GM21367 (cell line): Measurements from ENCODE around the gene CLBA1.
"Not testable (repeated sequence)": the region's sequence is repeated elsewhere in the genome, so short reads cannot be mapped to it uniquely, and the experiment has no call there.

ENCODE experiments used
- ATAC-seq: cut with Tn5 transposase; IDR thresholded peaks from one replicate; pipeline ENCODE4 v1.9.1; 2021; ENCODE audit not compliant: unreplicated experiment

Gene CLBA1

DNA sequence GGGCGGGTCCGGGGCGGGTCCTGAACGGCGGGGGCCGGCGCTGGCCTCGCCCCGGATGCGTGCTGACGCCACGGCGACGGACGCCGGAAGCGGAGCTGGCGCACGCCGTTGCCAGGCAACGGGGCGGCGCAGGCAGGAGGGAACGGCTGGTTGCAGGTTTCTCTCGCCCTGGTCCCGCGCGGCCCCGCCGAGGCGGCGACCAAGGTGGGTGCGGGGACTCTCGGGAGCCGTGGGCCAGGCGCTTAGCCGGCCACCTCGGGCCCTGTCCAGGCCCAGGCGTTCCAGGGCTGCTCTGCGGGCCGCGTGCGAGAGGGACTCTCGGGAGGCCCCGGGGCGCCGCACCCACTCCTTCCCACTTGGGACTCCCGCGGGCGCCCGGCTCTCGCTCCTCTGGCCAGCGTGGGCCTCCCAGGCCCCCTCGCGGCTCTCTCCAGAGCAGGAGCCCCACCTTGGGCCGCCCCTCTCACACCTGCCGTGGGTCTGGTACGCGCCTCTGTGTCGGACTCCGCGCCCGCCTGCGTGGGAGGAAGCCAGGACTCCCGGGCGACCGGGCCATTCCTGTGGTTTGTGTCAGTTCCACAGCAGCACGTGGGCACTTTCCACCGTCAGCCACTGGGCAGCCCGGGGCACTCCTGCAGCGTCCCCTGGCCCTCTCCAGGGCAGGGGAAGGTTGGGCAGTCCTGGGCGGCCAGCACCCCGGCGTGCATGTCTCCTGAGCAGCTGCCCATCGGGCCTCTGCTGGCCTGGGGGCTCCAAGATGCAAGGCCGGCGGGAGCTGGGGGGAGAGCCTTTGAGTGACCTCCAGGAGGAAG, at the start of gene CLBA1:
Gene CLBA1 (plus strand): TSS at position 114 of the 812 bp plus-strand sequence. CDS start 644 bp downstream, at position 758.
- peak; percentile 89 for ATAC-seq

DNA sequence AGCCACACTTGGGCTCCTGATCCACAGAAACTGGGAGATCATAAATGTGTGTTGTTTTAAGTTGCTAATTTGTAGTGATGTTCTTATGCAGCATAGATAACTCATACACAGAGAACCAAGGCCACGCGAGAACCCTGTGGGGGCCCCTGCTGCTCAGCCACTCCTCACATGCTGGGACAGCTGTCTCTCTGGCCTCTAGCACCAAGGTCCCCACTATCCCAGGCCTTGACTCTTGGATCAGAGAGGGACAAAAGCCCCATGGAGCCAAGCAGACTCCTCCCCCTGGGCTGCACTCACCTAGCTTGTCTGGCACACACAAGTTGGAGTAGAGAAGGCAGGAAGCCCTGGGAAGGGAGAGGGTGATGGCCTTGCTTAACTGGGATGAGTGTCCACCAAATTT, 49.6 kb upstream of the CLBA1 start:
- ATAC-seq, result no peak

DNA sequence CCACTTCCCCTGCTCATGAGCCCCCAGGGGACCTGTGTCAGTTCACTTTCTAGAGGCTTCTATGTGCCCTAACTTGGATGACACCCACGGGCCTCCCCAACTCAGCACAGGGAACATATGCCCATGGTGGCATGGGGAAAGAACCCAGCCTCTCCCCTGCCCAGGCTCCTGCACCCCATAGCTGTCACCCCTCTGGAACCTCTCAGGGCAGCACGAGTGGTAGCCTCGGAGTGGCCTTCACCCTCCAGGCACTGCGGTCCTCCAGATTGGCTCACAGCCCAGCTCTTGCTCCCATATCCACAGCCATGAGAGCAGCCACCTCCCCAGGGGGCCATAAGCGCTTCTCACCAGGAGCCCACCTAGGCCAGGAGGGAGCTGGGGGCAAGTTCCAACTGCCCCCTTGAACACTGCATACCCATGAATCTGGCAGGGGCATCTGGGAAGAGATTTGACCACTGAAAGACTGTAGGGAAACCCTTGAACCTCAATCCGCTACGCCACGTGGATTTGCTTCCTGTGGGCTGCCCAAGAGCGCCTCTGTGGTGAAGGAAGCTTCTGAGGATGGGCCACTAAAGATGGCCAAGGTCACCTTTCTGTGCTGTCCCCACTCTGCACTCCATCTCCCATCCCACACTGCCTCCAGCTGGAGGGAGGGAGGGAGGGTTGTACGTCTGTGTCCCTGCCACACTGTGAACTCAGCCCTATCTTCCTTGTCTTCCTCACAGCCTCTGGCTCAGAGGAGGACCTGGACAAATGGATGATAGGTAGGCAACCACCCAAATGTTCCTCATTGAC, 49.0 kb upstream of the CLBA1 start:
- no peak for ATAC-seq

DNA sequence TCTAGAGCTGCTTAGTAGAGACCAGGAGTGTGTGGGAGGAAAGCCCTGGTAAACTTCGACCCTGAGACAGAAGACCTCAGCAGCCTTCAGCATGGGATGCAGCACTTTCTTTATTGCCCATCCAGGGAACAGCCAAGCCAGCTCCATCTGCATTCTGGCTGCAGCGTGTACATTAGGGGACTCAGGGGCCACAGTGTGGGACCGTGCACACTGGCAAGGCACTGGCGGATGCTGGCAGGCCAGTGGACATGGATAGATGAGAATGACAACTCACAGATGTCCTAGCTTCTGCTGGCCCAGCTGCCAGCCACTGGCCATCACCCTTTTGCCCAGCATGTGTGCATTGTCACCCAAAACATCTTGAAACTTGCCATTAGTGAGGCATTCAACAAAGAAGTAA, 48.4 kb upstream of the CLBA1 start:
- no peak for ATAC-seq

DNA sequence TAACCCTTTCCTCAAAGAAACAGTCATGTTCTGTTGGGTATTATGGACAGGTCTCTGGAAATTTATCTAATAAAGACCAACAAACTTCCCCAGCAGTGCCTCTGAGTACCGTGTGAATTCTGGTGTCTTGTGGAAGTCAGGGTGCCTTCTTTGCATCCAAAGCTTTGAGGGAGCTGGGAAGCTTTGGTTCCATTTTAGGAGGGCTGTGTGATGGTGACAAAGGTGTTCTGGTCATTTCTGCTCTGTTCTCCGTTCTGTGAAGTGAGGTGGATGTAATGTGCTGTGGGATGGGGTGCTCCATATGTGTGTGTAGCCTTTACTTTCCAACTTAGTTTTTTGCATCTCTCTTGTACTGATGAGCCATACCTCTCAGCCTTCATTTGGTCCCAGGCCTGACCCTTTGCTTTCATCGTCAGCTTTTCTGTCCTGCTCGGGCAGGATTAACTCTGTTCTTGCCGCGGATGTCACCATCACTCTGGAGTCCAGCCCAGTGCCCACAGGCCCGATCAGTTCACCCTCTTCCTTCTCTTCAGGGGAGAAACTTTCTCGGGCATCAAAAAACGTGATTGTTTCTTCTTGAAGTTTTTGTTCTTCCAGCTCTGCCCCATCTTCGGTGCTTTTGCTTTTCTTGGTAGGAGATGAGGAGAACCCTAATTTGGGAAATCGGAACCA, 47.8 kb upstream of the CLBA1 start:
- no peak for ATAC-seq

DNA sequence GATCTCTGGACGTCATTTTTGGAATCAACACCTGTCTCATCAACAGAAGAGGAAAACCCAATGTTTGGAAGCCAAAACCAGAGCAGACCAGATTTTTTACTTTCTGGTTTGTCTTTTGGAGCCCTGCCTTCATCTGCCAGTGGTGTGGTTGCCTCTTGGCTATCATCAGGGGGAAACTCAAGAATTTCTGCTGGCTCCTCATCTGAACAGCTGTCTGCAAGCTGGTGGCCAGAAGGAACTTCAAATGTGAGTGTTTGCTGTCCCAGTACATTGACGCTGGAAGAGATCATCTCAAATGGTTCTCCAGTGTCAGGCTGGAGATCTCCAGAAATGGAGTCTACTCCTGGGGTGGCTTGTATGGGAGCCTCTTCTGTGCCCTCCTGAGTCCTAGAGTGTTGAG, 47.2 kb upstream of the CLBA1 start:
- no peak for ATAC-seq

DNA sequence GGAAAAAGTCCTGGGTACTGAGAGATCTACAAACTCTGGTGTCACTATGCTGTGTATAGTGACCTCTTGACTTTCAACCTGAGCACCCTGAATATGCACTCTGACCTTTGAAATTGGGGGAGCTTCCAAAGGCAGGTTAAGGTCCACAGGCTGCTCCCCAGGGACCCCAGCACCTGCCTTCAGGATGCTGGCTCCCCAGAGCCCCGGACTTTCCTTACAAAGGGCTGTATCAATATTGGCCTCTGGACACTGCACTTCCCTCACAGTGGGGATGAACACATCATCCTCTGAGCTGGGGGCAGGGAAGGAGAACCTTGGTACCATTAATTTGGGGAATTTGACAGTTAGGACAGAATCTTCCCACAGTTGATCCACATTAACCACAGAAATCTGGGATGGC, 46.6 kb upstream of the CLBA1 start:
- no peak for ATAC-seq

DNA sequence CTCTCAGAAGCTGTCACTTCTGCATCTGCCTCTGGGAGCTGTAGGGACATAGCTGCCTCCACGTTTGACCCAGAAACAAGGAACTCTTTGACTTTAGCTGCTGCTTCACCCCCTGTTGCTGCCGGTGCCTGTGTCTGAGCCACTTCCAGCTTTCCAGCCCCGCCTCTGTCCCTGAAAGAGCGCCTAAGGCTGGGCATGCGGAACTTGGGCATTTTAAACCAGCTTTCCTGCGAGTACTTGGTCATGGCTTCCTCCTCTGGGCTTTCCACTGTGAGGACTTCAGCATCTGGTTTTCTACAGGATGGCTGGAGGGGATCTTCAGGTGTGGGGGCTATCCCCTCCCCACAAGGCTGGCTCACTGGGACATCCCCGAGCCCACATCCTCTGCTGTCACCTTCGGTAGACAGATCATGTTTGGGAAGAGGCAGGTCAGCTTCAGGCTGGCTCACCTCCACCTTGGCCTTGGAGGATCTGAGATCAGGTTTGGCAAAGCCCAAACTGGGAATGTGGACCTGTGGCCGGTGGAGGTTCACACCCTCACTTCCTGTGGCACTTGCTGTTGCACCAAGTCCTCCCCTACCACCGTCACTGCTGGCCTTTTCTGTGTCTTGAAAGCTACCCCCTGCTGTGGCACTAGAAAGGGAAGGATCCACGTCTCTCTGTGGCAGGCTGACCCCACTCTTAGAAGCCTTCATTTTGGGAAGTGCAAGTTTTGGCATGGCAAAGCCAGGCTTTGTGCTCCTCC, 45.8 kb upstream of the CLBA1 start:
- no peak for ATAC-seq

DNA sequence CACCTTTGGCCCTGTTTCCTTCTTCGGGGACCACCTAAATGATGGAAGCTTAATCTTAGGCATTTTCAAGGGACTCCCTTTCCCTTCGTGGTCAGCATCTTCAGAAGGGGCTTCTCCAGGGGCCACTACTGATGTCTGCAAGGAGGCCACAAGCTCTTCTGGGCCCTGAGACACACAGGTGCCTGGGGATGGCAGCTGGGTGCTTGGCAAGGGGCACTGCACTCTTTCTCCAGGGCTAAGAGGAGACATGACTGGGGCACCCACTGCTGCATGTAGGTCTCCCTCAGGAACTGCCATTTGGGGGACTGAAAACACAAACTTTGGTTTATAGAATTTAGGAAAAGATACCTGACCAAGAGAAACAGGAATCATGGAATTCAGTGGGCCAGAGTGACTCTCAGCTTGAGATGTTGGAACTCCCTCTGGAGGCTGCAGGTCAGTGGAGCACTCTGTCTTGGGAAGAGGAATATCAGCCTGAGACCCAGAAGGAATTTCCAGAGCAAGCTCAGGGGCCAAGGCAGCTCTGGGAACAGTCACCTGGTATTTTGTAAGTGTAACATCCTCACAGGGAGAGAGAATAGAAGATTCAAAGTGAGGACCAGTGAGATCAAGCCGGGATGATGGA, 45.0 kb upstream of the CLBA1 start:
- no peak for ATAC-seq

DNA sequence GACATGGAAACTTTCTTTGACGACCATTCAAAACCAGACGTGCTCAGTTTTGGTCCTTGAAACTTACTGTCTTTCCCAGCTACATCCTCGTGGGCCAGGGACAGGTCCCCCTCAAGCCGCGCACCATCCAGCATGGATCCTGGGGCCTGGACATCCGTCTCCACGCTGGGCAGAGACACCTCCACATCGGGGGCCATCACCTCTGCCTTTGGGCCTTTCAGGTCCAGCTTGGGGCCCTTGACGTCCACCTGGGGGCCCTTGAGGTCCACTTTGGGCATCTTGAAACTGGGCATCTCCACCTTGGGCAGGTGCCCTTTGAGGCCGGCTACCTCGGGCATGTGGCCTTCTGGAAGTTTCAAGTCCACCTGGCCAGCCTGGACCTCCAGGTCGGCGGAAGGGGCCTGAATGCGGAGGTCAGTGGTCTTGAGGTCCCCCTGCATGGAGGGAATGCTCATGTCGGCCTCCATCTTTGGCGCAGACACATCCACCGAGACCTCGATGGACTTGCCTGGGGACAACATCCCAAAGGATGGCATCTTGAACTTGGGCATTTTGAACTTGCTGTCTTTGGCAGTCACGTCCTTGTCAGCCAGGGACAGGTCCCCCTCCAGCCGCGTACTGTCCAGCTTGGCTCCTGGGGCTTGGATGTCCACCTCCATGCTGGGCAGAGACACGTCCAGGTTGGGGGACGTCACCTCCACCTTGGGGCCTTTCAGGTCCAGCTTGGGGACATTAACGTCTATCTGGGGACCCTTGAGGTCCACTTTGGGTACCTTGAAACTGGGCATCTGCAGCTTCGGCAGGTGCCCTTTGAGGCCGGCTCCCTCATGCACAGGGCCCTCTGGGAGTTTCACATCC, 43.9 kb upstream of the CLBA1 start:
- ATAC-seq, result no peak

DNA sequence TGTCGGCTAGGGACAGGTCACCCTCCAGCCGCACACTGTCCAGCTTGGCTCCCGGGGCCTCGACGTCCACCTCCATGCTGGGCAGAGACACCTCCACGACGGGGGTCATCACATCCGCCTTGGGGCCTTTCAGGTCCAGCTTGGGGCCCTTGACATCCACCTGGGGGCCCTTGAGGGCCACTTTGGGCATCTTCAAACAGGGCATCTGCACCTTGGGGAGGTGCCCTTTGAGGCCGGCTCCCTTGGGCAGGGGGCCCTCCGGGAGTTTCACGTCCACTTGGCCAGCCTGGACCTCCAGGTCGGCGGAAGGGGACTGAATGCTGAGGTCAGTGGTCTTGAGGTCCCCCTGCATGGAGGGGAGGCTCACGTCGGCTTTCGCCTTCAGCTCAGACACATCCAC, 43.0 kb upstream of the CLBA1 start:
- no peak for ATAC-seq

DNA sequence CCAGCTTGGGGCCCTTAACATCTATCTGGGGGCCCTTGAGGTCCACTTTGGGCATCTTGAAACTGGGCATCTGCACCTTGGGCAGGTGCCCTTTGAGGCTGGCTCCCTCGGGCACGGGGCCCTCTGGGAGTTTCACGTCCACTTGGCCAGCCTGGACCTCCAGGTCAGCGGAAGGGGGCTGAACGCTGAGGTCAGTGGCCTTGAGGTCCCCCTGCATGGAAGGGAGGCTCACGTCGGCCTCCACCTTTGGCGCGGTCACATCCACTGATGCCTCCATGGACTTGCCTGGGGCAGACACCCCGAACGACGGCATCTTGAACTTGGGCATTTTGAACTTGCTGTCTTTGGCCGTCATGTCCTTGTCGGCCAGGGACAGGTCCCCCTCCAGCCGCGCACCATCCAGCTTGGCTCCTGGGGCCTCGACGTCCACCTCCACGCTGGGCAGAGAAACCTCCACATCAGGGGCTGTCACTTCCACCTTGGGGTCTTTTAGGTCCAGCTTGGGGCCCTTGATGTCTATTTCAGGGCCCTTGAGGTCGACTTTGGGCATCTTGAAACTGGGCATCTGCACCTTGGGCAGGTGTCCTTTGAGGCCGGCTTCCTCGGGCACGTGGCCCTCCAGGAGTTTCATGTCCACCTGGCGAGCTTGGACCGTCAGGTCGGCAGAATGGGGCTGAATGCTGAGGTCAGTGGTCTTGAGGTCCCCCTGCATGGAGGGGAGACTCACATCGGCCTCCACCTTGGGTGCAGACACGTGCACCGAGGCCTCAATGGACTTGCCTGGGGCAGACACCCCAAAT, 42.2 kb upstream of the CLBA1 start:
- ATAC-seq, result not testable (repeated sequence)

DNA sequence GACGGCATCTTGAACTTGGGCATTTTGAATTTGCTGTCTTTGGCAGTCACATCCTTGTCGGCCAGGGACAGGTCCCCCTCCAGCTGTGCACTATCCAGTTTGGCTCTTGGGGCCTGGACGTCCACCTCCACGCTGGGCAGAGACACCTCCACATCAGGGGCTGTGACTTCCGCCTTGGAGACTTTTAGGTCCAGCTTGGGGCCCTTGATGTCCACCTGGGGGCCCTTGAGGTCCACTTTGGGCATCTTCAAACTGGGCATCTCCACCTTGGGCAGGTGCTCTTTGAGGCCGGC, 41.6 kb upstream of the CLBA1 start:
- not testable (repeated sequence) for ATAC-seq

DNA sequence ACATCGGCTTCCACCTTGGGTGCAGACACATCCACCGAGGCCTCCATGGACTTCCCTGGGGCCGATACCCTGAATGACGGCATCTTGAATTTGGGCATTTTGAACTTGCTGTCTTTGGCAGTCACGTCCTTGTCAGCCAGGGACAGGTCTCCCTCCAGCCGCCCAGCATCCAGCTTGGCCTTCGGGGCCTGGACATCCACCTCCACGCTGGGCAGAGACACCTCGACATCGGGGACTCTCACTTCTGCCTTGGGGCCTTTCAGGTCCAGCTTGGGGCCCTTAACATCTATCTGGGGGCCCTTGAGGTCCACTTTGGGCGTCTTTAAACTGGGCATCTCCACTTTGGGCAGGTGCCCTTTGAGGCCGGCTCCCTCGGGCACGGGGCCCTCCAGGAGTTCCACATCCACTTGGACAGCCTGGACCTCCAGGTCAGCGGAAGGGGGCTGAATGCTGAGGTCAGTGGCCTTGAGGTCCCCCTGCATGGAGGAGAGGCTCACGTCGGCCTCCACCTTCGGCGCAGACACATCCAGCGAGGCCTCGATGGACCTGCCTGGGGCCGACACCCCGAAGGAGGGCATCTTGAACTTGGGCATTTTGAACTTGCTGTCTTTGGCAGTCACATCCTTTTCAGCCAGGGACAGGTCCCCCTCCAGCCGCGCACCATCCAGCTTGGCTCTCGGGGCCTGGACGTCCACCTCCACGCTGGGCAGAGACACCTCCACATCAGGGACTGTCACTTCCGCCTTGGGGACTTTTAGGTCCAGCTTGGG, 41.0 kb upstream of the CLBA1 start:
- ATAC-seq, result not testable (repeated sequence)

DNA sequence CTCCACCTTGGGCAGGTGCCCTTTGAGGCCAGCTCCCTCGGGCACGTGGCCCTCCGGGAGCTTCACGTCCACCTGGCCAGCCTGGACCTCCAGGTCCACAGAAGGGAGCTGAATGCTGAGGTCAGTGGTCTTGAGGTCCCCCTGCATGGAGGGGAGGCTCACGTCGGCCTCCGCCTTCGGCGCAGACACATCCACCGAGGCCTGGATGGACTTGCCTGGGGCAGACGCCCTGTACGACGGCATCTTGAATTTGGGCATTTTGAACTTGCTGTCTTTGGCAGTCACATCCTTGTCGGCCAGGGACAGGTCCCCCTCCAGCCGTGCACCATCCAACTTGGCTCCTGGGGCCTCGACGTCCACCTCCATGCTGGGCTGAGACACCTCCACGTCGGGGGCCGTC, 40.3 kb upstream of the CLBA1 start:
- ATAC-seq, result not testable (repeated sequence)

DNA sequence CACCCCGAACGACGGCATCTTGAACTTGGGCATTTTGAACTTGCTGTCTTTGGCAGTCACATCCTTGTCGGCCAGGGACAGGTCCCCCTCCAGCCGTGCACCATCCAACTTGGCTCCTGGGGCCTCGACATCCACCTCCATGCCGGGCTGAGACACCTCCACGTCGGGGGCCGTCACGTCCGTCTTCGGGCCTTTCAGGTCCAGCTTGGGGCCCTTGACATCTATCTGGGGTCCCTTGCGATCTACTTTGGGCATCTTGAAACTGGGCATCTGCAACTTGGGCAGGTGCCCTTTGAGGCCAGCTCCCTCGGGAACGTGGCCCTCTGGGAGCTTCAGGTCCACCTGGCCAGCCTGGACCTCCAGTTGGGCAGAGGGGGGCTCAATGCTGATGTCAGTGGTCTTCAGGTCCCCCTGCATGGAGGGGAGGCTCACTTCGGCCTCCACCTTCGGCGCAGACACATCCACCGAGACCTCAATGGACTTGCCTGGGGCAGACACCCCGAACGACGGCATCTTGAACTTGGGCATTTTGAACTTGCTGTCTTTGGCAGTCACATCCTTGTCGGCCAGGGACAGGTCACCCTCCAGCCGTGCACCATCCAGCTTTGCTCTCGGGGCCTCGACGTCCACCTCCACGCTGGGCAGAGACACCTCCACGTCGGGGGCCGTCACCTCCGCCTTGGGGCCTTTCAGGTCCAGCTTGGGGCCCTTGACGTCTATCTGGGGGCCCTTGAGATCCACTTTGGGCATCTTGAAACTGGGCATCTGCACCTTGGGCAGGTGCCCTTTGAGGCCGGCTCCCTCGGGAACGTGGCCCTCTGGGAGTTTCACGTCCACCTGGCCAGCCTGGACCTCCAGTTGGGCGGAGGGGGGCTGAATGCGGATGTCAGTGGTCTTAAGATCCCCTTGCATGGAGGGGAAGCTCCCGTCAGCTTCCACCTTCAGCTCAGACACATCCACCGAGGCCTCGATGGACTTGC, 39.3 kb upstream of the CLBA1 start:
- not testable (repeated sequence) for ATAC-seq

DNA sequence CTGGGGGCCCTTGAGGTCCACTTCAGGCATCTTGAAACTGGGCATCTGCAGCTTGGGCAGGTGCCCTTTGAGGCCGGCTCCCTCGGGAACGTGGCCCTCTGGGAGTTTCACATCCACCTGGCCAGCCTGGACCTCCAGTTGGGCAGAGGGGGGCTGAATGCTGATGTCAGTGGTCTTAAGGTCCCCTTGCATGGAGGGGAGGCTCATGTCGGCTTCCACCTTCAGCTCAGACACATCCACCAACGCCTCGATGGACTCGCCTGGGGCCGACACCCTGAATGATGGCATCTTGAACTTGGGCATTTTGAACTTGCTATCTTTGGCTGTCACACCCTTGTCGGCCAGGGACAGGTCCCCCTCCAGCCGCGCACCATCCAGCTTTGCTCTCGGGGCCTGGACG, 38.4 kb upstream of the CLBA1 start:
- not testable (repeated sequence) for ATAC-seq
